Common myeloid progenitor, CD34-positive (primary cell): ENCODE data around the gene MBD3.
"Not testable (repeated sequence)": the region's sequence is repeated elsewhere in the genome, so short reads cannot be mapped to it uniquely, and the experiment has no call there.

Experiments
- CTCF ChIA-PET: fragments of 350-600 bp; sonication (Branson Sonifier 250); formaldehyde crosslinking; loops from one replicate; lab custom pipeline; 2021; ENCODE audit warnings: antibody characterized with exemption; lab: Charles Lee
- POLR2A ChIA-PET: fragments of 350-600 bp; sonication (Branson Sonifier 250); formaldehyde crosslinking; loops from one replicate; lab custom pipeline; 2021; ENCODE audit warnings: antibody characterized with exemption; lab: Charles Lee
- DNase-seq, 3 donors: peaks; one replicate each; pipeline versions ENCODE4 v3.0.0 to v3.0.0-alpha.2; 2013
- H3K27ac ChIP-seq, 2 experiments: 1 replicate in 1 of 2; 2 replicates in 1 of 2; pipeline ENCODE4 v1.7.0; 2013; ENCODE audit warnings: inconsistent platforms in 2 of 2, low read length in 2 of 2, mild to moderate bottlenecking in 2 of 2, low read depth in 1 of 2, moderate library complexity in 1 of 2; ENCODE audit not compliant: severe bottlenecking in 2 of 2, insufficient read depth in 1 of 2, poor library complexity in 1 of 2
- H3K27me3 ChIP-seq, 5 experiments: replicated peaks in 2 of 5; 1 replicate in 3 of 5; 2 replicates in 2 of 5; pipeline versions ENCODE4 v1.6.1 to v1.7.0; 2013; ENCODE audit warnings: low read length in 4 of 5, mild to moderate bottlenecking in 2 of 5, moderate library complexity in 2 of 5, inconsistent platforms in 1 of 5; ENCODE audit not compliant: insufficient read depth in 5 of 5, control insufficient read depth in 4 of 5
- H3K36me3 ChIP-seq, 4 experiments: 1 replicate in 2 of 4; 2 replicates in 2 of 4; pipeline versions ENCODE4 v1.6.1 to v1.7.0; 2013; ENCODE audit warnings: low read length in 3 of 4, control low read depth in 1 of 4, mild to moderate bottlenecking in 1 of 4; ENCODE audit not compliant: control insufficient read depth in 4 of 4, insufficient read depth in 4 of 4
- H3K4me1 ChIP-seq, 4 experiments: 1 replicate in 3 of 4; 2 replicates in 1 of 4; pipeline versions ENCODE4 v1.6.1 to v1.7.1; 2013; ENCODE audit warnings: low read length in 3 of 4, mild to moderate bottlenecking in 3 of 4, control low read depth in 1 of 4, inconsistent platforms in 1 of 4, moderate library complexity in 1 of 4; ENCODE audit not compliant: control insufficient read depth in 4 of 4, insufficient read depth in 4 of 4; ENCODE audit errors: control extremely low read depth in 1 of 4
- H3K4me3 ChIP-seq, 7 experiments: 1 replicate in 4 of 7; 2 replicates in 3 of 7; pipeline versions ENCODE4 v1.5.1 to v1.7.0; 2013; ENCODE audit warnings: mild to moderate bottlenecking in 7 of 7, low read length in 6 of 7, moderate library complexity in 6 of 7, inconsistent platforms in 2 of 7, low read depth in 2 of 7, control low read depth in 1 of 7; ENCODE audit not compliant: insufficient read depth in 4 of 7, control insufficient read depth in 1 of 7; ENCODE audit errors: extremely low read depth in 1 of 7
- H3K9me3 ChIP-seq, 5 experiments: 1 replicate in 4 of 5; 2 replicates in 1 of 5; pipeline versions ENCODE4 v1.6.1 to v1.7.1; 2013; ENCODE audit warnings: low read length in 4 of 5, mild to moderate bottlenecking in 2 of 5, inconsistent platforms in 1 of 5, low read depth in 1 of 5, moderate library complexity in 1 of 5; ENCODE audit not compliant: control insufficient read depth in 4 of 5, insufficient read depth in 2 of 5; ENCODE audit errors: control extremely low read depth in 1 of 5
- WGBS: methylation state at CpG from one replicate; pipeline ENCODE4 v1.1.5; 2013; ENCODE audit not compliant: insufficient coverage; 5-methylcytosine and 5-hydroxymethylcytosine counted together

The MBD3 gene

GRCh38 chr19:1540365-1540925 is 52.2 kb downstream of the MBD3 start:
- Histone ChIP-seq H3K4me1 (no peaks in the 10 kb centered on the region), H3K27me3 (peaks cover 4 to 53% (median 8%) of the 10 kb centered on the region in 5 experiments), H3K27ac (no peak overlapping the region), H3K4me3 (no peak overlapping the region), H3K9me3 (no peaks in the 10 kb centered on the region), H3K36me3 (no peaks in the 10 kb centered on the region)
- CTCF ChIA-PET: no interaction called here
- 43% methylated on average over 16 of the region's 17 CpGs for WGBS
- DNase-seq: no peak
- POLR2A ChIA-PET: no interaction called here

- DNase-seq, CTCF ChIA-PET, H3K36me3 ChIP-seq, POLR2A ChIA-PET, H3K4me1 ChIP-seq, H3K9me3 ChIP-seq, H3K4me3 ChIP-seq, H3K27ac ChIP-seq: not testable (repeated sequence)
- peaks cover 4 to 56% (median 8%) of the 10 kb centered on the region in 5 experiments for H3K27me3 ChIP-seq
- 91% methylated on average over 5 of the region's 11 CpGs for WGBS
Measured at GRCh38 chr19:1539749-1540148, 52.9 kb downstream of the MBD3 start.

GRCh38 chr19:1538978-1539377 is 53.7 kb downstream of the MBD3 start:
- WGBS: 67% methylated on average over 10 of the region's 15 CpGs
- no peak for DNase-seq
- ChIA-PET POLR2A (no interaction called here), CTCF (no interaction called here)
- Histone ChIP-seq H3K9me3 (no peaks in the 10 kb centered on the region), H3K27ac (no peak overlapping the region), H3K27me3 (peaks cover 2 to 50% (median 7%) of the 10 kb centered on the region in 5 experiments), H3K4me3 (no peak overlapping the region), H3K4me1 (no peaks in the 10 kb centered on the region), H3K36me3 (no peaks in the 10 kb centered on the region)

- H3K27me3 ChIP-seq: peaks cover 0 to 32% (median 5%) of the 10 kb centered on the region in 5 experiments
- H3K9me3 ChIP-seq, H3K4me3 ChIP-seq, H3K4me1 ChIP-seq, DNase-seq, H3K36me3 ChIP-seq, H3K27ac ChIP-seq: not testable (repeated sequence)
- ChIA-PET CTCF (interaction anchor here (0.6 to 0.9 kb wide), 2 partner anchors 10 to 21 kb away, joined by 3 read pairs; no protein-coding TSS in a partner anchor), POLR2A (interaction anchor here (0.6 kb wide), 1 partner anchor 57 kb away, joined by 3 read pairs; the partner anchor contains the start of gene MBD3)
- 100% methylated on average over 6 of the region's 7 CpGs for WGBS
Measured at GRCh38 chr19:1535699-1536098, 57.0 kb downstream of the MBD3 start.

GRCh38 chr19:1534972-1535371 is 57.7 kb downstream of the MBD3 start:
- H3K36me3 ChIP-seq: no peaks in the 10 kb centered on the region
- no peaks in the 10 kb centered on the region for H3K4me1 ChIP-seq
- no peak overlapping the region for H3K27ac ChIP-seq
- ChIA-PET POLR2A (interaction anchor here (0.6 kb wide), 1 partner anchor 1023 kb away, joined by 3 read pairs; no protein-coding TSS in a partner anchor), CTCF (no interaction called here)
- H3K4me3 ChIP-seq: no peak overlapping the region
- 83% methylated on average over 14 of the region's 14 CpGs for WGBS
- H3K27me3 ChIP-seq: peaks cover 0 to 27% (median 5%) of the 10 kb centered on the region in 5 experiments
- DNase-seq: no peak
- no peaks in the 10 kb centered on the region for H3K9me3 ChIP-seq

GRCh38 chr19:1533510-1534150 is 59.0 kb downstream of the MBD3 start:
- Histone ChIP-seq H3K27ac (no peak overlapping the region), H3K4me3 (no peak overlapping the region), H3K9me3 (no peaks in the 10 kb centered on the region), H3K4me1 (no peaks in the 10 kb centered on the region), H3K27me3 (peaks cover 0 to 25% (median 3%) of the 10 kb centered on the region in 5 experiments), H3K36me3 (no peaks in the 10 kb centered on the region)
- WGBS: 83% methylated on average over 10 of the region's 23 CpGs
- ChIA-PET CTCF (no interaction called here), POLR2A (no interaction called here)
- DNase-seq: no peak

- Histone ChIP-seq H3K9me3 (no peaks in the 10 kb centered on the region), H3K27me3 (peaks cover 0 to 22% (median 2%) of the 10 kb centered on the region in 5 experiments), H3K36me3 (no peaks in the 10 kb centered on the region), H3K4me3 (no peak overlapping the region), H3K27ac (no peak overlapping the region), H3K4me1 (no peaks in the 10 kb centered on the region)
- CTCF ChIA-PET: no interaction called here
- DNase-seq: no peak
- WGBS: 80% methylated on average over 3 of the region's 9 CpGs
- POLR2A ChIA-PET: no interaction called here
Measured at GRCh38 chr19:1532003-1532402, 60.7 kb downstream of the MBD3 start.
